GM12865 (cell line): Measurements from ENCODE around the gene CALHM1.
A peak's percentile ranks its signal among the peaks of the same experiment; 100 is the strongest.

Source experiments
- DNase-seq: peaks from one replicate; pipeline ENCODE4 v3.0.0; 2010; ENCODE audit warnings: low read depth
- H3K4me3 ChIP-seq: 2 replicates; pipeline ENCODE4 v1.5.1; 2011; ENCODE audit warnings: mild to moderate bottlenecking, low read depth, low read length, control low read depth
- TF ChIP-seq, protein P1 (sequence below): IDR thresholded peaks from 2 replicates; pipeline ENCODE4 v1.5.1; 2011; ENCODE audit warnings: low read length, control low read depth, low read depth, inconsistent platforms; ENCODE audit not compliant: insufficient read depth; ENCODE audit errors: missing control alignments

The CALHM1 gene

DNA sequence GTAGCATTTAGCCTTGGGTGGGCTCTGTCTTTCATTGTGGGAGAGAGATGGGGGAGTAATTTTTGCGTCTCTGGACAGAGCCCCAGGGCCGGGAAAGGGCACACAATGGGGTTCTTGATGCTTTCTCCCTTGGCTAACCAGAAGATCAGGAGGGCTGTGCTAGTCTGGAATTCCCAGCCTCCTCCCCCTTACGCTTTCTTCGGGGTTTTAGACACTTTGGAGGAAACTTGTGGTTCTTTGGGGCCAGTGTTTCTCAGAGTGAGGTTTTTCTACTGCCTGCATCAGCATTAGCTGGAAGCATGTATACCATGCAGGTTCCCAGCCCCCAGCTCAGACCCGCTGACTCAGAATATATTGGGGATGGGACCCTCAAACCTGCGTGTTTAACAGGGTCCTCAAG is 41.8 kb upstream of the CALHM1 start:
- TF ChIP-seq, protein P1, sequence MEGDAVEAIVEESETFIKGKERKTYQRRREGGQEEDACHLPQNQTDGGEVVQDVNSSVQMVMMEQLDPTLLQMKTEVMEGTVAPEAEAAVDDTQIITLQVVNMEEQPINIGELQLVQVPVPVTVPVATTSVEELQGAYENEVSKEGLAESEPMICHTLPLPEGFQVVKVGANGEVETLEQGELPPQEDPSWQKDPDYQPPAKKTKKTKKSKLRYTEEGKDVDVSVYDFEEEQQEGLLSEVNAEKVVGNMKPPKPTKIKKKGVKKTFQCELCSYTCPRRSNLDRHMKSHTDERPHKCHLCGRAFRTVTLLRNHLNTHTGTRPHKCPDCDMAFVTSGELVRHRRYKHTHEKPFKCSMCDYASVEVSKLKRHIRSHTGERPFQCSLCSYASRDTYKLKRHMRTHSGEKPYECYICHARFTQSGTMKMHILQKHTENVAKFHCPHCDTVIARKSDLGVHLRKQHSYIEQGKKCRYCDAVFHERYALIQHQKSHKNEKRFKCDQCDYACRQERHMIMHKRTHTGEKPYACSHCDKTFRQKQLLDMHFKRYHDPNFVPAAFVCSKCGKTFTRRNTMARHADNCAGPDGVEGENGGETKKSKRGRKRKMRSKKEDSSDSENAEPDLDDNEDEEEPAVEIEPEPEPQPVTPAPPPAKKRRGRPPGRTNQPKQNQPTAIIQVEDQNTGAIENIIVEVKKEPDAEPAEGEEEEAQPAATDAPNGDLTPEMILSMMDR, result no peak
- DNase-seq, result no peak

DNA sequence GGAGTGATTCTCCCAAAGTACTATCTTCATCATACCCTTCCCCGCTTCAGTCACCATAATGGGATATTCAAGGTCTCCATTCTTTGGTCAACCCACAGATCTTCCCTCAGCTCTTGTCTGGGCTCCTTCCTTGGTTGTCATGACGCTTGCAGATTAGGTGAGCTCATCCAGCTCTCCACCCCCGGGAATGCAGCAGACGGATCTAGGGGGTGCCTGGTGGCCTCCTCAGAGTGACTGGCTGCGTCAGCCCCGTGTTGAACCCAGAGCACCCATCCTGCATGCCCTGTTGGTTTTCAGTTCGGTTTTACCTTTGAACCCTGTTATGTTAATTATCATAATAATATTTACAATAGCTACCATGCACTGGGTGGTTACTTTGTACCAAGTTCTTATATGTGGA is 41.2 kb upstream of the CALHM1 start:
- no peak overlapping the region for H3K4me3 ChIP-seq
- DNase-seq, result no peak
- TF ChIP-seq, protein P1, result no peak

More for the DNA sequence above, 41.8 kb upstream of the CALHM1 start:
- H3K4me3 ChIP-seq, result no peak overlapping the region

DNA sequence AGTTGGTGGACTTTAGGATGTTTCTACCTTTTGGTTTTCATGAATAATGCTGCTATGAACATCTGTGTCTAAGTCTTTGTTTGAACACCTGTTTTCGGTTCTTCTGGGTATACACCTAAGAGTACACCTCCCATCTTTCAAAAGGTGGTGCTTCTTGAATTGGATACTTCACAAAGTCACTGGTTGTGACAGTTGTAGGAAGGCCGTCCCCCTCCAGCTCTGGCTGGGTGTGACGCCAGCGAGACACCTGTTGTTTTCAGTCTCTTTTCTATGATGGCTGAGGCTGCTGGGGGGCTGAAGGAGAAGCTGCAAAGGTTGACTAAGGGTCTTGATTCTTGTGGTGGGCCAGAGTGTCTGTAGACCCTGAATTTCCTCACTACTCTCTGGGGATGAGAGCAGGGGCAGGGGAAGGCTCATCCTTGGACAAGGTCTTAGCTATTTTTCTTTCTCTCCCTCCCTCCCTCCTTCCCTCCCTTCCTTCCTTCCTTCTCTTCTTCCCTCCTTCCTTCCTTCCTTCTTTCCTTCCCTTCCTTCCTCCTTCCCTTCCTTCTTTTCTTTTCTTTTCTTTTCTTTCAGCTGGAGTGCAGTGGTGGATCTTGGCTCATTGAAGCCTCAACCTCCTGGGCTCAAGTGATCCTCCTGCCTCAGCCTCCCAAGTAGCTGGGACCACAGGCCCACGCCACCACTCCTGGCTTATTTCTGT is 40.4 kb upstream of the CALHM1 start:
- H3K4me3 ChIP-seq, result no peak overlapping the region
- no peak for DNase-seq
- TF ChIP-seq, protein P1, result no peak

DNA sequence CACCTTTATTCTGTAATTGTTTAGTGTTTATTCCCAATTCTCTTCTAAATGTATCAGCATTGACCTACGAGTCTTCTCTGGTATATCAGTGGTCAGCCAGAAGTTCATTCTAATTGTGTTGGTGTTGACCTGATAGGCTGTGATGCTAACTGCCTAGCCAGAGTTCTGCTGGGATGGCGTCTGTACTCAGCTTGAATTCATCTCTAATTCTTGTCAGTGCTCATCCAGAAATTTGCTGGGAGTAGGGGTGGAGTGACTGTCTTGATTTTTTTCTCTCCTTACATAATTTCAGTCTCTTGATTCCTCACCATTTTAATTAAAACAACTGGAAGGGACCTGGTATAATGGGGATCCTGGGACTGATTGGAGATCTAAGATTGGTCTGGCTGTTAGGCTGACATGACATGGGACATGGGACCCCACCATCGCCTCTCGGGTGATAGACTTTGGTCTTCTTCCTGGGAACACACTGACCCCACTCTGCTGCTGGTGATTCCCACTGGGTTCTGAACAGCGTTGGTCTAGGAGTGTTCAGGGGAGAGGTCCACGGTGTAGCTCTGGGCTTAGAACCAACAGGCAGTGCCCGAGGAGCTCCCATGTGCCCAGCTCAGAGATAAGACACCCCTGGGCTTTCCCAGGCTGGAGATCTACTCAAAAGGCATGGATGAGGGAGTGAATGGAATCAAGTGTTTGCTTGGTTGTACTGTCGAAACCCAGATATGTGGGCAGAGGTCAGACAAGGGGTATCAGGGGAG is 38.6 kb upstream of the CALHM1 start:
- TF ChIP-seq, protein P1, result no peak
- DNase-seq, result no peak
- H3K4me3 ChIP-seq, result no peak overlapping the region

DNA sequence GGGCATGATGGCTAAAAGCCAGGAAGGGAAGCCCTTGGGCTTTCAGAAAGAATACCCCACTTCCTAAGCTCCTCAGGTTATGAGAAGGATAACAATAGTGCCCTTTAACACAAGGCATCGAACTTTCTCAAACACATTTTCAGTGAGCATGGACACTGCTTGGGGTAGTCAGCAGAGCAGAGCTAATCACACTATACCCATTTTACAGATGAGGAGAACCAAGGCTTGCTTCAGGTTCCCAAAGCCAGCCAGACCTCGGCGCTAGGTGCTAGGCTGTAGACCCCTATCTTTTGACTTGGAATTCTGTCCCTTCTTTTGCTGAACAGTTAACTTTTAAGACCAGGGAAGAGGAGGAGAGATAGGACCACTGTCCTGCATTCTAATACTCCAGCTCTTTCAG is 36.6 kb upstream of the CALHM1 start:
- DNase-seq, result no peak
- TF ChIP-seq, protein P1, result no peak

DNA sequence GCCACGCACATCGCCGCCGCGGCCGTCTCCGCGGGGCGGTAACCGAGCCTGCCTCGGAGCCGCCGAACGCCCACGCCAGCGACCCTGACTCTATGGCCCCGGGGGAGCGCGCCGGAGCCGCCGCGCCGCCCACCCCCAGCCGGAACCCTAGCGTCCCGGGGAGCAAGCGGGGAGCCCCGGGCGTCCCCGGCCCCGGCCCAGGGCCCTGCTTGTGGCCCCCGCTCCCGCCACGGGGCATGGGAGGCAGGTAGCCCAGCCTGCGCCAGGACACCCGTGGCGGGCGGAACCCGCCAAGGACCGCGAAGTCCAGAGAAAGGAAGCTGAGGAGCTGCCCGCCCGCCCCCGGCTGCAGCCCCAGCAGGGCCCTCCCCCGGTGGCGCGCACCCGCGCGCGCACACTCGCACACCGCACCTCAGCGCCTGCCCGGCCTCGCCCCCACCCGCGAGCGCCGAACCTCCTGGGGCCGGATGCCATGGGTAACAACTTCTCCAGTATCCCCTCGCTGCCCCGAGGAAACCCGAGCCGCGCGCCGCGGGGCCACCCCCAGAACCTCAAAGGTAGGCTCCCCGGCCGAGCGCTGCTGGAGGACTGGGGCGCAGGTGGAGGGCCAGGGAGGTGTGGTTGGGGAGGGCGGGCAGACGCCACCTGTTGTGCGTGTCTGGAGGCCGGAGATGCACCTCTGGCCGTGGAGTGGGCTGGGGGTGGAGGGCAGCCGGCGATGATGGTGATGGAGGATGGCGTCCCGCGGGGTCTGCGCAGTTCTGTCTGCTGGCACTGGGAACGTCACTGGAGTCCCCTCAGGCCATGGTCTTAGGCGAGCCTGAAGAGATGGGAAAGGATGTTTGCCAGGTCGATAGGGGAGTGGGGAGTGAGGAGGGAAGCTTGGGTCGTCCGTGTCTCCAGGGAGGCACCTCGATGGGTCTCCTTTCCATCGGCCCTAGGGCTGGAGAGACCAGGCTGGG is 35.5 kb upstream of the CALHM1 start:
- TF ChIP-seq, protein P1, result no peak
- peak overlapping the region; percentile 42 for H3K4me3 ChIP-seq
- no peak for DNase-seq

More for the DNA sequence above, 36.6 kb upstream of the CALHM1 start:
- no peak overlapping the region for H3K4me3 ChIP-seq
